ENCODE data around the gene LGALS1. TPM values are rescaled to one million over a fixed set of nuclear protein-coding genes. Genes with fewer than 3 reads are reported as not detected.

LGALS1 gene
- total and polyA plus RNA-seq, 9 of the 15 experiments (the other 6 are each of a cell fraction or from before 2014, with no cell fraction given), result 160 to 800 (median 330) TPM

DNA sequence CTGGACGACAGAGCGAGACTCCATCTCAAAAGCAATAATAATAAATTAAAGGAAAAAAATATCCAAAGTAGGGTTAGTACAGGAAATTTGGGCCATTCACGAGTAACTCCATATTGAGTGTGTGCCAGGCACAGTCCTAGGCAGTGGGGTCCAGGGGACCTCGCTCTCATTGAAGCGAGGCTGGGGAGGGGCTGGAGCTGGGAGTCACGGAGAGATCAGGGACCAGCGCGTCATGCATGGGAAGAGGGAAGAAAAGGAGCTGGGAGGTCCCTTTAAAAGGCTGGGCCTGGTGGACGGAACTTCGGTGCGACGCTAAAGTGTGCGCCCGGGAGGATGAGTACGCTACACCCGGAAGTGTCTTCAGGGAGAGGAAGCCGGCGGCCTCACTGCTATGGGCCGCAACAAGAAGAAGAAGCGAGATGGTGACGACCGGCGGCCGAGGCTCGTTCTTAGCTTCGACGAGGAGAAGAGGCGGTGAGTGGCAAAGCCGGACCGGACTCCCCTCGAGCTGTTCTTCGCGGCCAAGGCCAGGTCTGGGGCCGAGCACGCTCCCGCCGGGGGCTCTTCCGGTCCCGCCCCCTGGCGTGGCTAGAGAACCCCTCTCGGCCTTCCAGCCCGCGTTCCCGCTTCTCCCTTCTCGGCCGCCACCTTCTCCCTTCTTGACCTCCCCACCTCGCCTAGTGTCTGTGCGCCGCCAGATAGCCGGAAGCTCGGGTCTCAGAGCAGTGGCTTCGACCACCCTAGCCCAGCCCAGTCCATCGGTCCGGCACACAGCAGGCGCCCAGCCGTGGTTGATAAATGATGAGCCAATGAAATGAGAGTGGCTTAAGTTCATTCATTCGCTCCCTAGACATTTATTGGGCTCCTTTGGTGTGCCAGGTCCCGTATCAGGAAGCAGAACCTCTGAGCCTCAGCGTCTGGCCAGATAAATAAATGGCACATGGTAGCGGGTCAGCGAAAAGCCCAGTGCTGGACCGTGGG lies 10.9 kb downstream of the LGALS1 start, which contains the start of gene NOL12 (continued):
- TF ChIP-seq, protein P1, sequence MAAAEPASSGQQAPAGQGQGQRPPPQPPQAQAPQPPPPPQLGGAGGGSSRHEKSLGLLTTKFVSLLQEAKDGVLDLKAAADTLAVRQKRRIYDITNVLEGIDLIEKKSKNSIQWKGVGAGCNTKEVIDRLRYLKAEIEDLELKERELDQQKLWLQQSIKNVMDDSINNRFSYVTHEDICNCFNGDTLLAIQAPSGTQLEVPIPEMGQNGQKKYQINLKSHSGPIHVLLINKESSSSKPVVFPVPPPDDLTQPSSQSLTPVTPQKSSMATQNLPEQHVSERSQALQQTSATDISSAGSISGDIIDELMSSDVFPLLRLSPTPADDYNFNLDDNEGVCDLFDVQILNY (CRISPR knock-in tag; IDR thresholded peaks at IDR 0.05), result 0 out of 2 replicates have a peak, but pooled peaks have one; percentile 25
- TF ChIP-seq PTBP1 (IDR thresholded peaks at IDR 0.05; ENCODE audit: low read depth, low read length) (no peak), KHSRP (IDR thresholded peaks at IDR 0.05) (no peak), CTBP1 (IDR thresholded peaks at IDR 0.05; ENCODE audit: borderline replicate concordance) (peak; percentile 55), MIER1 (IDR thresholded peaks at IDR 0.05; ENCODE audit: low read depth) (no peak), RBFOX2 (IDR thresholded peaks at IDR 0.05; ENCODE audit: low read depth, low read length) (peak; percentile 82), C11orf30 (IDR thresholded peaks at IDR 0.05; ENCODE audit: low read depth) (peak; percentile 96), ZKSCAN8 (CRISPR knock-in tag; IDR thresholded peaks at IDR 0.05) (peak; percentile 81), POLR2A (conservative IDR thresholded peaks at IDR 0.05) (peak; percentile 81), HNRNPK (IDR thresholded peaks at IDR 0.05; ENCODE audit: low read depth, low read length, poor library complexity, severe bottlenecking) (no peak), POLR3G (IDR thresholded peaks at IDR 0.05; ENCODE audit: extremely low read depth, insufficient read length, insufficient replicate concordance) (no peak), ELF1 (tag; IDR thresholded peaks at IDR 0.05) (peak; percentile 93), DDX20 (tag; IDR thresholded peaks at IDR 0.05; ENCODE audit: low read depth) (no peak), ZBTB7A (IDR thresholded peaks at IDR 0.05; ENCODE audit: borderline replicate concordance, control insufficient read depth, low read depth, low read length) (peak; percentile 62; the same call in 1 of the 2 replicates), GABPB2 (CRISPR knock-in tag; conservative IDR thresholded peaks at IDR 0.05) (no peak), ZSCAN32 (CRISPR knock-in tag; IDR thresholded peaks at IDR 0.05) (no peak), SPI1 (IDR thresholded peaks at IDR 0.05; ENCODE audit: borderline replicate concordance, low read depth, low read length) (peak; percentile 35; the same call in 1 of the 2 replicates), CREB1 (IDR thresholded peaks at IDR 0.05) (peak; percentile 66), CREB1 (CRISPR knock-in tag; IDR thresholded peaks at IDR 0.05) (peak; percentile 82), TBP (optimal IDR thresholded peaks at IDR 0.05; ENCODE audit: low read depth, low read length) (peak; percentile 83), ATF7 (IDR thresholded peaks at IDR 0.05) (peak; percentile 78), GATAD2B (IDR thresholded peaks at IDR 0.05; ENCODE audit: borderline replicate concordance) (no peak), SIN3B (IDR thresholded peaks at IDR 0.05; ENCODE audit: low read depth) (peak; percentile 93)
- TF ChIP-seq, protein P2, sequence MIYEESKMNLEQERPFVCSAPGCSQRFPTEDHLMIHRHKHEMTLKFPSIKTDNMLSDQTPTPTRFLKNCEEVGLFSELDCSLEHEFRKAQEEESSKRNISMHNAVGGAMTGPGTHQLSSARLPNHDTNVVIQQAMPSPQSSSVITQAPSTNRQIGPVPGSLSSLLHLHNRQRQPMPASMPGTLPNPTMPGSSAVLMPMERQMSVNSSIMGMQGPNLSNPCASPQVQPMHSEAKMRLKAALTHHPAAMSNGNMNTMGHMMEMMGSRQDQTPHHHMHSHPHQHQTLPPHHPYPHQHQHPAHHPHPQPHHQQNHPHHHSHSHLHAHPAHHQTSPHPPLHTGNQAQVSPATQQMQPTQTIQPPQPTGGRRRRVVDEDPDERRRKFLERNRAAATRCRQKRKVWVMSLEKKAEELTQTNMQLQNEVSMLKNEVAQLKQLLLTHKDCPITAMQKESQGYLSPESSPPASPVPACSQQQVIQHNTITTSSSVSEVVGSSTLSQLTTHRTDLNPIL (CRISPR knock-in tag; IDR thresholded peaks at IDR 0.05), result no peak
- TF ChIP-seq, protein P3, sequence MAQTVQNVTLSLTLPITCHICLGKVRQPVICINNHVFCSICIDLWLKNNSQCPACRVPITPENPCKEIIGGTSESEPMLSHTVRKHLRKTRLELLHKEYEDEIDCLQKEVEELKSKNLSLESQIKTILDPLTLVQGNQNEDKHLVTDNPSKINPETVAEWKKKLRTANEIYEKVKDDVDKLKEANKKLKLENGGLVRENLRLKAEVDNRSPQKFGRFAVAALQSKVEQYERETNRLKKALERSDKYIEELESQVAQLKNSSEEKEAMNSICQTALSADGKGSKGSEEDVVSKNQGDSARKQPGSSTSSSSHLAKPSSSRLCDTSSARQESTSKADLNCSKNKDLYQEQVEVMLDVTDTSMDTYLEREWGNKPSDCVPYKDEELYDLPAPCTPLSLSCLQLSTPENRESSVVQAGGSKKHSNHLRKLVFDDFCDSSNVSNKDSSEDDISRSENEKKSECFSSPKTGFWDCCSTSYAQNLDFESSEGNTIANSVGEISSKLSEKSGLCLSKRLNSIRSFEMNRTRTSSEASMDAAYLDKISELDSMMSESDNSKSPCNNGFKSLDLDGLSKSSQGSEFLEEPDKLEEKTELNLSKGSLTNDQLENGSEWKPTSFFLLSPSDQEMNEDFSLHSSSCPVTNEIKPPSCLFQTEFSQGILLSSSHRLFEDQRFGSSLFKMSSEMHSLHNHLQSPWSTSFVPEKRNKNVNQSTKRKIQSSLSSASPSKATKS (CRISPR knock-in tag; IDR thresholded peaks at IDR 0.05), result no peak
- TF ChIP-seq, protein P4, sequence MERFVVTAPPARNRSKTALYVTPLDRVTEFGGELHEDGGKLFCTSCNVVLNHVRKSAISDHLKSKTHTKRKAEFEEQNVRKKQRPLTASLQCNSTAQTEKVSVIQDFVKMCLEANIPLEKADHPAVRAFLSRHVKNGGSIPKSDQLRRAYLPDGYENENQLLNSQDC (CRISPR knock-in tag; IDR thresholded peaks at IDR 0.05), result no peak

All from K562 (cell line).